ENCODE measurements around the gene FBXW9. TPM values are rescaled to one million over a fixed set of nuclear protein-coding genes. Genes with fewer than 3 reads are reported as not detected.
"Not testable (repeated sequence)": the region's sequence is repeated elsewhere in the genome, so short reads cannot be mapped to it uniquely, and the experiment has no call there.

FBXW9 gene
- total RNA-seq, 2 donors from 2014 or later: 1.8 TPM

GRCh38 chr19:12720296-12720695 lies 23.9 kb upstream of the FBXW9 start:
- Histone ChIP-seq H3K4me1 (peaks cover 0 to 40% of the 10 kb centered on the region in 2 donors), H3K4me3 (peak overlapping the region in 1 of 2 donors; percentile 83), H3K27me3 (no peaks in the 10 kb centered on the region), H3K27ac (peak overlapping the region in 1 of 2 donors; percentile 97), H3K36me3 (peaks cover 31% of the 10 kb centered on the region), H3K9me3 (no peaks in the 10 kb centered on the region)
- no peak for DNase-seq (ENCODE audit: low spot score)
- TF ChIP-seq CTCF (IDR thresholded peaks at IDR 0.05): no peak

- H3K4me3 ChIP-seq: no peak overlapping the region
- H3K9me3 ChIP-seq: no peaks in the 10 kb centered on the region
- no peak overlapping the region for H3K27ac ChIP-seq
- no peaks in the 10 kb centered on the region for H3K27me3 ChIP-seq
- H3K4me1 ChIP-seq: peaks cover 0 to 15% of the 10 kb centered on the region in 2 donors
- TF ChIP-seq CTCF (IDR thresholded peaks at IDR 0.05): no peak
- peaks cover 71% of the 10 kb centered on the region for H3K36me3 ChIP-seq
- no peak for DNase-seq (ENCODE audit: low spot score)
These were observed 19.5 kb upstream of the FBXW9 start for GRCh38 chr19:12715929-12716328.

GRCh38 chr19:12715102-12715501 lies 18.7 kb upstream of the FBXW9 start:
- H3K4me3 ChIP-seq: no peak overlapping the region
- peaks cover 0 to 6% of the 10 kb centered on the region in 2 donors for H3K4me1 ChIP-seq
- no peak for TF ChIP-seq CTCF (IDR thresholded peaks at IDR 0.05)
- no peaks in the 10 kb centered on the region for H3K27me3 ChIP-seq
- no peak for DNase-seq (ENCODE audit: low spot score)
- H3K27ac ChIP-seq: no peak overlapping the region
- no peaks in the 10 kb centered on the region for H3K9me3 ChIP-seq
- peaks cover 80% of the 10 kb centered on the region for H3K36me3 ChIP-seq

- not testable (repeated sequence) for DNase-seq (ENCODE audit: low spot score); H3K27ac ChIP-seq; H3K4me1 ChIP-seq; H3K9me3 ChIP-seq; H3K4me3 ChIP-seq; H3K27me3 ChIP-seq
- peaks cover 90% of the 10 kb centered on the region for H3K36me3 ChIP-seq
These were observed 16.9 kb upstream of the FBXW9 start for GRCh38 chr19:12713304-12713703.

- H3K4me1 ChIP-seq; H3K27ac ChIP-seq; H3K27me3 ChIP-seq; DNase-seq (ENCODE audit: low spot score); H3K9me3 ChIP-seq; H3K4me3 ChIP-seq: not testable (repeated sequence)
- peaks cover 91% of the 10 kb centered on the region for H3K36me3 ChIP-seq
- peak in 1 of 2 donors; percentile 42 for TF ChIP-seq CTCF (IDR thresholded peaks at IDR 0.05)
These were observed 15.6 kb upstream of the FBXW9 start for GRCh38 chr19:12712077-12712476.

GRCh38 chr19:12711187-12711586 lies 14.8 kb upstream of the FBXW9 start:
- DNase-seq (ENCODE audit: low spot score): no peak
- peaks cover 92% of the 10 kb centered on the region for H3K36me3 ChIP-seq
- no peak overlapping the region for H3K4me3 ChIP-seq
- no peaks in the 10 kb centered on the region for H3K27me3 ChIP-seq
- no peaks in the 10 kb centered on the region for H3K4me1 ChIP-seq
- H3K9me3 ChIP-seq: no peaks in the 10 kb centered on the region
- no peak for TF ChIP-seq CTCF (IDR thresholded peaks at IDR 0.05)
- no peak overlapping the region for H3K27ac ChIP-seq
